GM12878 (cell line): ENCODE results near the gene ATP8A1. TPM values are rescaled to one million over a fixed set of nuclear protein-coding genes. Genes with fewer than 3 reads are reported as not detected.
A peak's percentile ranks its signal among the peaks of the same experiment; 100 is the strongest.

Experiments
- ATAC-seq: fragments of 200-7000 bp; cut with Tn5 transposase; 3 replicates; pipeline ENCODE4 v1.9.1; 2020; ENCODE audit warnings: mild to moderate bottlenecking, moderate library complexity
- BruUV-seq: library from RNA; stranded (reverse); fragments of 400-500 nt; replicated peaks from 2 replicates; lab custom pipeline; 2021; lab: Mats Ljungman, UMichigan
- CTCF ChIA-PET: fragments of 300-600 bp; sonication (Branson Sonifier 250); formaldehyde crosslinking; extraction: SDS; loops from one replicate; lab custom pipeline; 2021; ENCODE audit warnings: inconsistent platforms; lab: Yijun Ruan, JAX
- POLR2A ChIA-PET: fragments of 350-600 bp; formaldehyde crosslinking; extraction: SDS; loops from one replicate; lab custom pipeline; 2021; ENCODE audit warnings: inconsistent platforms; lab: Charles Lee
- RAD21 ChIA-PET: fragments of 300-600 bp; sonication (Branson Sonifier 250); formaldehyde crosslinking; loops from one replicate; lab custom pipeline; 2023; ENCODE audit warnings: antibody characterized with exemption; ENCODE audit not compliant: unreplicated experiment; lab: Charles Lee
- SMC1A ChIA-PET: fragments of 300-600 bp; sonication (Branson Sonifier 250); formaldehyde crosslinking; loops from one replicate; lab custom pipeline; 2023; ENCODE audit not compliant: unreplicated experiment, uncharacterized antibody; lab: Charles Lee
- DNase-seq: peaks from one replicate; pipeline ENCODE4 v3.0.0-alpha.2; 2011; ENCODE audit warnings: low read depth, low spot score
- FAIRE-seq: peaks from 3 replicates; lab custom pipeline; 2011; peaks lifted over from hg19 to GRCh38; lab: Jason Lieb, UNC
- H2AFZ ChIP-seq: 2 replicates; pipeline ENCODE4 v1.6.0; 2011; ENCODE audit warnings: low read depth, low read length, control low read depth; ENCODE audit not compliant: control insufficient read depth
- H3K27ac ChIP-seq: 2 replicates; pipeline ENCODE4 v1.5.1; 2011; ENCODE audit warnings: control low read depth; ENCODE audit not compliant: control insufficient read depth, insufficient read depth
- H3K27me3 ChIP-seq, 2 experiments: replicated peaks in 1 of 2; 2 replicates each; pipeline versions ENCODE4 v1.6.0 to v1.6.1; 2011; ENCODE audit warnings: low read length in 1 of 2; ENCODE audit not compliant: control insufficient read depth in 2 of 2, insufficient read depth in 2 of 2
- H3K36me3 ChIP-seq, 2 experiments: 2 replicates each; pipeline ENCODE4 v1.5.1; 2011; ENCODE audit warnings: low read length in 1 of 2; ENCODE audit not compliant: control insufficient read depth in 2 of 2, insufficient read depth in 2 of 2
- H3K4me1 ChIP-seq: 2 replicates; pipeline ENCODE4 v1.6.1; 2011; ENCODE audit warnings: mild to moderate bottlenecking, low read length, moderate library complexity, mixed read lengths; ENCODE audit not compliant: control insufficient read depth, insufficient read depth
- H3K4me2 ChIP-seq: 2 replicates; pipeline ENCODE4 v1.6.0; 2011; ENCODE audit warnings: control low read depth; ENCODE audit not compliant: control insufficient read depth, insufficient read depth
- H3K4me3 ChIP-seq: fragments of 200-600 bp; sonication (generic); 2 replicates; pipeline ENCODE4 v1.5.1; 2016
- H3K79me2 ChIP-seq: 2 replicates; pipeline ENCODE4 v1.6.0; 2011; ENCODE audit warnings: low read length; ENCODE audit not compliant: control insufficient read depth, insufficient read depth
- H3K9ac ChIP-seq: 2 replicates; pipeline ENCODE4 v1.8.0; 2011; ENCODE audit warnings: low read length, control low read depth, mixed read lengths; ENCODE audit not compliant: control insufficient read depth, insufficient read depth
- H3K9me3 ChIP-seq: replicated peaks from 3 replicates; pipeline ENCODE4 v1.5.1; 2011; ENCODE audit warnings: mild to moderate bottlenecking, low read length; ENCODE audit not compliant: control insufficient read depth, insufficient read depth
- H4K20me1 ChIP-seq: 2 replicates; pipeline ENCODE4 v1.6.0; 2011; ENCODE audit not compliant: control insufficient read depth, insufficient read depth
- BMI1 ChIP-seq: fragments of 450-650 bp; IDR thresholded peaks from 2 replicates; pipeline ENCODE4 v1.6.1; 2016; ENCODE audit warnings: mild to moderate bottlenecking, moderate library complexity, borderline replicate concordance
- BRCA1 ChIP-seq: IDR thresholded peaks from 2 replicates; pipeline ENCODE4 v1.6.1; 2011; ENCODE audit warnings: low read depth, low read length, improper control_type of control experiment
- NFIC ChIP-seq: IDR thresholded peaks from 2 replicates; pipeline ENCODE4 v1.6.1; 2012; ENCODE audit warnings: low read depth, mild to moderate bottlenecking, inconsistent platforms, low read length, moderate library complexity
- POLR2A ChIP-seq: IDR thresholded peaks from 2 replicates; pipeline ENCODE4 v1.6.1; 2011; ENCODE audit warnings: low read depth, mild to moderate bottlenecking, low read length
- RAD21 ChIP-seq: IDR thresholded peaks from 2 replicates; pipeline ENCODE4 v1.6.1; 2011; ENCODE audit warnings: mild to moderate bottlenecking, low read depth, low read length, moderate library complexity; ENCODE audit not compliant: insufficient read depth
- RFX5 ChIP-seq: IDR thresholded peaks from 2 replicates; pipeline ENCODE4 v1.6.1; 2011; ENCODE audit warnings: low read depth, low read length, improper control_type of control experiment
- SIN3A ChIP-seq: IDR thresholded peaks from 2 replicates; pipeline ENCODE4 v1.6.1; 2012; ENCODE audit warnings: low read depth, low read length, improper control_type of control experiment
- SMC3 ChIP-seq: IDR thresholded peaks from 2 replicates; pipeline ENCODE4 v1.6.1; 2011; ENCODE audit warnings: low read length, improper control_type of control experiment, borderline replicate concordance
- SUZ12 ChIP-seq: fragments of 200-600 bp; sonication (generic); IDR thresholded peaks from one replicate; pipeline ENCODE4 v1.6.1; 2018; ENCODE audit warnings: antibody characterized with exemption, mild to moderate bottlenecking; ENCODE audit not compliant: unreplicated experiment
- TARDBP ChIP-seq: IDR thresholded peaks from 2 replicates; pipeline ENCODE4 v1.6.1; 2016; ENCODE audit warnings: borderline replicate concordance
- ZNF622 ChIP-seq: fragments of 450-650 bp; IDR thresholded peaks from 2 replicates; pipeline ENCODE4 v1.6.1; 2017; ENCODE audit warnings: mild to moderate bottlenecking, inconsistent platforms
- WGBS: methylation state at CpG from one replicate; pipeline ENCODE4 v1.1.6; 2016; ENCODE audit warnings: low lambda C conversion rate; ENCODE audit not compliant: insufficient replicate concordance, insufficient coverage; ENCODE audit errors: missing lambda C conversion rate; 5-methylcytosine and 5-hydroxymethylcytosine counted together
- in situ Hi-C: fragments of 300-500 bp; cut with MboI; formaldehyde crosslinking; loops from 9 replicates; pipeline ENCODE4 v1.14.3; 2018; ENCODE audit warnings: mixed read lengths
- intact Hi-C: fragments of 100-400 bp; cut with micrococcal nuclease; formaldehyde crosslinking; loops from one replicate; pipeline ENCODE4 v1.14.2; 2022; ENCODE audit not compliant: unreplicated experiment
- polyA plus RNA-seq, 11 experiments: library from polyadenylated mRNA; depleted of rRNA in 4 of 11; unstranded in 6 of 11; stranded (reverse) in 5 of 11; fragments of >200 nt; fragmentation: Nextera tagmentation in 4 of 11; fragmentation: Illumina TruSeq in 1 of 11; extraction: Ambion mirVana in 4 of 11; extraction: Trizol in 1 of 11; gene quantifications; 1 replicate in 1 of 11; 2 replicates in 10 of 11; pipeline versions ENCODE4 v1.2.1 to v1.2.3, GENCODE V29; 2011 to 2016; ENCODE audit warnings: inconsistent platforms in 2 of 11, missing spikeins in 2 of 11, low read depth in 1 of 11
- total RNA-seq, 4 experiments: library from RNA; depleted of rRNA in 3 of 4; stranded (reverse); fragments of >200 nt in 3 of 4; fragmentation: Illumina TruSeq in 1 of 4; extraction: Trizol in 1 of 4; gene quantifications; 2 replicates each; pipeline versions ENCODE4 v1.2.1 to v1.2.3, GENCODE V29; 2013 to 2021
- TF ChIP-seq, protein P1 (sequence below): IDR thresholded peaks from 2 replicates; pipeline ENCODE4 v1.6.1; 2012; ENCODE audit warnings: low read depth, low read length, improper control_type of control experiment
- TF ChIP-seq, protein P2 (sequence below): fragments of 450-650 bp; IDR thresholded peaks from 2 replicates; pipeline ENCODE4 v1.6.1; 2017; ENCODE audit warnings: mild to moderate bottlenecking
- TF ChIP-seq, protein P3 (sequence below), 3 experiments: IDR thresholded peaks in 2 of 3; conservative IDR thresholded peaks in 1 of 3; 2 replicates each; pipeline ENCODE4 v1.5.1; 2011; ENCODE audit warnings: low read depth in 3 of 3, low read length in 3 of 3, mild to moderate bottlenecking in 3 of 3, control low read depth in 2 of 3, moderate library complexity in 2 of 3, inconsistent platforms in 1 of 3, mixed read lengths in 1 of 3; ENCODE audit not compliant: control insufficient read depth in 2 of 3, insufficient read depth in 1 of 3; ENCODE audit errors: extremely low read depth in 1 of 3
- TF ChIP-seq, protein P4 (sequence below): IDR thresholded peaks from 2 replicates; pipeline ENCODE4 v1.6.1; 2011; ENCODE audit warnings: low read depth, mild to moderate bottlenecking, low read length, moderate library complexity, borderline replicate concordance; ENCODE audit errors: extremely low read depth
- TF ChIP-seq, protein P5 (sequence below): IDR thresholded peaks from 2 replicates; pipeline ENCODE4 v1.6.1; 2012; ENCODE audit warnings: low read depth, low read length, improper control_type of control experiment

Gene ATP8A1
- total and polyA plus RNA-seq, 10 of the 15 experiments (the other 5 are each of a cell fraction or from before 2014, with no cell fraction given) = 9.0 to 116 (median 37.3) TPM

DNA sequence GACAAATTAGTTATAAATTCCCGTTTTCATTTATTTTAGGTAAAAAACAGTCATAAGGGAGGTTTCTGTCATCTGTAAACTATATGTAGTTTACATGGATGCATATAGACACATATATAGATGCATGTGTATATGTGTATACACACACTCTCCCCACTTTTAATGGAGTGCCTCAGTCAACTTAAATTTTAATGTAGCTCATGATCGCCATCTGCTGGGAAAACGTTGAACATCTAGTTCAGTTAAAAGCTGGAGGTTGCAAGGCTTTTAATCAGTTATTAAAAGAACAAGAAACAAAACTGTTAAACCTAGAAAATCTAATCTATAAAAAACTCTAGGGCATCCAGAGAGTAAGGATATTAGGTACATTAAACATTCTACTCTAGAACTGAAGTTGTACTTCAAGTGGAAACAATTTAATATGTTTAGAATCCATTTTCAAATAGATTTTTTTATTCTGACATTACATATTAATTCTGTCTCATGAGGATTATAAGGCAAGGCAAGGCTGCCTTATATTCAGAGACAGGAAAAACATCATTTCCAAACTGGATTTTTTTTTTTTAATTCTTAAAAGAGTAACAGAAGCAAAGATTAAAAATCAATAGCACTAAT lies 137.0 kb downstream of the ATP8A1 start:
- ChIA-PET RAD21 (interaction anchor here (0.6 to 3.7 kb wide), 15 partner anchors 9 to 563 kb away, joined by 3 to 56 read pairs (median 5); no protein-coding TSS in a partner anchor), POLR2A (no interaction called here), SMC1A (interaction anchor here (0.7 to 7.3 kb wide), 29 partner anchors 7 to 345 kb away, joined by 3 to 90 read pairs (median 4); no protein-coding TSS in a partner anchor), CTCF (interaction anchor here (0.6 to 4.7 kb wide), 44 partner anchors 9 to 376 kb away, joined by 3 to 107 read pairs (median 5); no protein-coding TSS in a partner anchor)
- Histone ChIP-seq H3K27me3 (no peaks in the 10 kb centered on the region), H3K36me3 (peaks cover 1 to 13% of the 10 kb centered on the region in 2 experiments), H3K4me1 (peaks cover 9% of the 10 kb centered on the region), H3K9ac (no peak overlapping the region), H3K4me2 (no peak overlapping the region), H2AFZ (no peak overlapping the region), H4K20me1 (no peaks in the 10 kb centered on the region), H3K79me2 (no peaks in the 10 kb centered on the region), H3K9me3 (no peaks in the 10 kb centered on the region), H3K4me3 (no peak overlapping the region), H3K27ac (no peak overlapping the region)
- BruUV-seq = no TSS peak
- FAIRE-seq = peak; percentile 78
- in situ Hi-C loops = loop anchor here (5.0 to 10.0 kb wide), 2 partner anchors 238 to 565 kb away; no protein-coding TSS in a partner anchor
- peak; percentile 19 for DNase-seq
- intact Hi-C loops = loop anchor here (1.0 to 5.0 kb wide), 3 partner anchors 78 to 238 kb away; no protein-coding TSS in a partner anchor
- TF ChIP-seq ZNF622 (no peak), NFIC (no peak), SMC3 (peak; percentile 64; the same call in 1 of the 2 replicates), POLR2A (no peak), RAD21 (peak; percentile 82), TARDBP (no peak), BMI1 (no peak), RFX5 (no peak), SUZ12 (no peak), SIN3A (no peak), BRCA1 (no peak)
- TF ChIP-seq, protein P1, sequence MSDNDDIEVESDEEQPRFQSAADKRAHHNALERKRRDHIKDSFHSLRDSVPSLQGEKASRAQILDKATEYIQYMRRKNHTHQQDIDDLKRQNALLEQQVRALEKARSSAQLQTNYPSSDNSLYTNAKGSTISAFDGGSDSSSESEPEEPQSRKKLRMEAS = no peak
- TF ChIP-seq, protein P2, sequence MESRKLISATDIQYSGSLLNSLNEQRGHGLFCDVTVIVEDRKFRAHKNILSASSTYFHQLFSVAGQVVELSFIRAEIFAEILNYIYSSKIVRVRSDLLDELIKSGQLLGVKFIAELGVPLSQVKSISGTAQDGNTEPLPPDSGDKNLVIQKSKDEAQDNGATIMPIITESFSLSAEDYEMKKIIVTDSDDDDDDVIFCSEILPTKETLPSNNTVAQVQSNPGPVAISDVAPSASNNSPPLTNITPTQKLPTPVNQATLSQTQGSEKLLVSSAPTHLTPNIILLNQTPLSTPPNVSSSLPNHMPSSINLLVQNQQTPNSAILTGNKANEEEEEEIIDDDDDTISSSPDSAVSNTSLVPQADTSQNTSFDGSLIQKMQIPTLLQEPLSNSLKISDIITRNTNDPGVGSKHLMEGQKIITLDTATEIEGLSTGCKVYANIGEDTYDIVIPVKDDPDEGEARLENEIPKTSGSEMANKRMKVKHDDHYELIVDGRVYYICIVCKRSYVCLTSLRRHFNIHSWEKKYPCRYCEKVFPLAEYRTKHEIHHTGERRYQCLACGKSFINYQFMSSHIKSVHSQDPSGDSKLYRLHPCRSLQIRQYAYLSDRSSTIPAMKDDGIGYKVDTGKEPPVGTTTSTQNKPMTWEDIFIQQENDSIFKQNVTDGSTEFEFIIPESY = no peak
- TF ChIP-seq, protein P3, sequence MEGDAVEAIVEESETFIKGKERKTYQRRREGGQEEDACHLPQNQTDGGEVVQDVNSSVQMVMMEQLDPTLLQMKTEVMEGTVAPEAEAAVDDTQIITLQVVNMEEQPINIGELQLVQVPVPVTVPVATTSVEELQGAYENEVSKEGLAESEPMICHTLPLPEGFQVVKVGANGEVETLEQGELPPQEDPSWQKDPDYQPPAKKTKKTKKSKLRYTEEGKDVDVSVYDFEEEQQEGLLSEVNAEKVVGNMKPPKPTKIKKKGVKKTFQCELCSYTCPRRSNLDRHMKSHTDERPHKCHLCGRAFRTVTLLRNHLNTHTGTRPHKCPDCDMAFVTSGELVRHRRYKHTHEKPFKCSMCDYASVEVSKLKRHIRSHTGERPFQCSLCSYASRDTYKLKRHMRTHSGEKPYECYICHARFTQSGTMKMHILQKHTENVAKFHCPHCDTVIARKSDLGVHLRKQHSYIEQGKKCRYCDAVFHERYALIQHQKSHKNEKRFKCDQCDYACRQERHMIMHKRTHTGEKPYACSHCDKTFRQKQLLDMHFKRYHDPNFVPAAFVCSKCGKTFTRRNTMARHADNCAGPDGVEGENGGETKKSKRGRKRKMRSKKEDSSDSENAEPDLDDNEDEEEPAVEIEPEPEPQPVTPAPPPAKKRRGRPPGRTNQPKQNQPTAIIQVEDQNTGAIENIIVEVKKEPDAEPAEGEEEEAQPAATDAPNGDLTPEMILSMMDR (IDR thresholded peaks at IDR 0.05 in 2 of 3, conservative IDR thresholded peaks at IDR 0.05 in 1 of 3; ENCODE audit: control insufficient read depth in 2 of 3, extremely low read depth in 1 of 3, insufficient read depth in 1 of 3, low read depth in 3 of 3, low read length in 3 of 3) = peak; percentile 41 to 59 (median 45); a peak in 5 of 6 replicates
- TF ChIP-seq, protein P4, sequence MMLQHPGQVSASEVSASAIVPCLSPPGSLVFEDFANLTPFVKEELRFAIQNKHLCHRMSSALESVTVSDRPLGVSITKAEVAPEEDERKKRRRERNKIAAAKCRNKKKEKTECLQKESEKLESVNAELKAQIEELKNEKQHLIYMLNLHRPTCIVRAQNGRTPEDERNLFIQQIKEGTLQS = no peak
- TF ChIP-seq, protein P5, sequence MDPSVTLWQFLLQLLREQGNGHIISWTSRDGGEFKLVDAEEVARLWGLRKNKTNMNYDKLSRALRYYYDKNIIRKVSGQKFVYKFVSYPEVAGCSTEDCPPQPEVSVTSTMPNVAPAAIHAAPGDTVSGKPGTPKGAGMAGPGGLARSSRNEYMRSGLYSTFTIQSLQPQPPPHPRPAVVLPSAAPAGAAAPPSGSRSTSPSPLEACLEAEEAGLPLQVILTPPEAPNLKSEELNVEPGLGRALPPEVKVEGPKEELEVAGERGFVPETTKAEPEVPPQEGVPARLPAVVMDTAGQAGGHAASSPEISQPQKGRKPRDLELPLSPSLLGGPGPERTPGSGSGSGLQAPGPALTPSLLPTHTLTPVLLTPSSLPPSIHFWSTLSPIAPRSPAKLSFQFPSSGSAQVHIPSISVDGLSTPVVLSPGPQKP = no peak
- 33% methylated on average over 3 of the region's 3 CpGs for WGBS
- peak; percentile 88 for ATAC-seq
